ENCODE results near the gene ZCCHC14. TPM values are rescaled to one million over a fixed set of nuclear protein-coding genes. Genes with fewer than 3 reads are reported as not detected.
A peak's percentile ranks its signal among the peaks of the same experiment; 100 is the strongest.
"Not testable (repeated sequence)": the region's sequence is repeated elsewhere in the genome, so short reads cannot be mapped to it uniquely, and the experiment has no call there.

The ZCCHC14 gene
- polyA plus RNA-seq, 1 donor (not counting 4 experiments of a cell fraction or from before 2014, with no cell fraction given), result 3.6 TPM

GRCh38 chr16:87380403-87380802 lies 112.4 kb downstream of the ZCCHC14 start:
- H3K9me1 ChIP-seq (ENCODE audit: control insufficient read depth, extremely low read depth, insufficient read depth, low read length), result peaks cover 4% of the 10 kb centered on the region
- DNase-seq (ENCODE audit: low read depth, low spot score), result no peak
- no peak overlapping the region for H3K4me3 ChIP-seq (ENCODE audit: control insufficient read depth in 2 of 3, extremely low read depth in 1 of 3, insufficient read depth in 2 of 3, low read depth in 1 of 3, low read length in 3 of 3)
- no peaks in the 10 kb centered on the region for H3K27me3 ChIP-seq (ENCODE audit: control insufficient read depth, extremely low read depth, insufficient read depth, low read length)
- FAIRE-seq, result no peak
- TF ChIP-seq CTCF (optimal IDR thresholded peaks at IDR 0.05 in 1 of 3, IDR thresholded peaks at IDR 0.05 in 1 of 3, conservative IDR thresholded peaks at IDR 0.05 in 1 of 3; ENCODE audit: extremely low read depth in 1 of 3, insufficient read depth in 2 of 3, low read length in 3 of 3) (no peak), EZH2 (IDR thresholded peaks at IDR 0.05; ENCODE audit: low read length) (no peak)
- H3K27ac ChIP-seq (ENCODE audit: control insufficient read depth, insufficient read depth, low read length), result no peak overlapping the region
- no peak overlapping the region for H3K4me2 ChIP-seq (ENCODE audit: control insufficient read depth, extremely low read depth, insufficient read depth, low read depth, low read length)
- no peaks in the 10 kb centered on the region for H3K9me3 ChIP-seq (ENCODE audit: control insufficient read depth, low read depth, low read length)
- H3K36me3 ChIP-seq (ENCODE audit: control insufficient read depth in 2 of 2, extremely low read depth in 1 of 2, insufficient read depth in 2 of 2, low read length in 2 of 2), result peaks cover 0 to 1% of the 10 kb centered on the region in 2 experiments
- H3K9ac ChIP-seq (ENCODE audit: control insufficient read depth, extremely low read depth, insufficient read depth, low read length), result no peak overlapping the region
- H3K4me1 ChIP-seq (ENCODE audit: control insufficient read depth, extremely low read depth, insufficient read depth, low read length), result peaks cover 31% of the 10 kb centered on the region
- no peak overlapping the region for H2AFZ ChIP-seq (ENCODE audit: control insufficient read depth, low read length)
- dilution Hi-C loops (cut with MboI; ENCODE audit: extremely low pct_ligation_motif_present, low sequenced_read_pairs), result no loop called here
- H3K79me2 ChIP-seq (ENCODE audit: control insufficient read depth, insufficient read depth, low read length), result peaks cover 69% of the 10 kb centered on the region
- H4K20me1 ChIP-seq (ENCODE audit: control insufficient read depth, extremely low read depth, insufficient read depth, low read length), result peaks cover 12% of the 10 kb centered on the region

- H3K27ac ChIP-seq (ENCODE audit: control insufficient read depth, insufficient read depth, low read length); H2AFZ ChIP-seq (ENCODE audit: control insufficient read depth, low read length); dilution Hi-C loops (cut with MboI; ENCODE audit: extremely low pct_ligation_motif_present, low sequenced_read_pairs); H3K9ac ChIP-seq (ENCODE audit: control insufficient read depth, extremely low read depth, insufficient read depth, low read length); DNase-seq (ENCODE audit: low read depth, low spot score); H3K9me3 ChIP-seq (ENCODE audit: control insufficient read depth, low read depth, low read length); FAIRE-seq; H3K4me3 ChIP-seq (ENCODE audit: control insufficient read depth in 2 of 3, extremely low read depth in 1 of 3, insufficient read depth in 2 of 3, low read depth in 1 of 3, low read length in 3 of 3); H3K36me3 ChIP-seq (ENCODE audit: control insufficient read depth in 2 of 2, extremely low read depth in 1 of 2, insufficient read depth in 2 of 2, low read length in 2 of 2); H3K27me3 ChIP-seq (ENCODE audit: control insufficient read depth, extremely low read depth, insufficient read depth, low read length); H3K9me1 ChIP-seq (ENCODE audit: control insufficient read depth, extremely low read depth, insufficient read depth, low read length); H3K4me2 ChIP-seq (ENCODE audit: control insufficient read depth, extremely low read depth, insufficient read depth, low read depth, low read length): not testable (repeated sequence)
- peaks cover 32% of the 10 kb centered on the region for H3K4me1 ChIP-seq (ENCODE audit: control insufficient read depth, extremely low read depth, insufficient read depth, low read length)
- H3K79me2 ChIP-seq (ENCODE audit: control insufficient read depth, insufficient read depth, low read length), result peaks cover 79% of the 10 kb centered on the region
- peaks cover 16% of the 10 kb centered on the region for H4K20me1 ChIP-seq (ENCODE audit: control insufficient read depth, extremely low read depth, insufficient read depth, low read length)
These were observed 113.5 kb downstream of the ZCCHC14 start for GRCh38 chr16:87379312-87379752.

- H3K9me3 ChIP-seq (ENCODE audit: control insufficient read depth, low read depth, low read length), result no peaks in the 10 kb centered on the region
- peaks cover 88% of the 10 kb centered on the region for H3K79me2 ChIP-seq (ENCODE audit: control insufficient read depth, insufficient read depth, low read length)
- no peak overlapping the region for H2AFZ ChIP-seq (ENCODE audit: control insufficient read depth, low read length)
- TF ChIP-seq EZH2 (IDR thresholded peaks at IDR 0.05; ENCODE audit: low read length) (no peak), CTCF (optimal IDR thresholded peaks at IDR 0.05 in 1 of 3, IDR thresholded peaks at IDR 0.05 in 1 of 3, conservative IDR thresholded peaks at IDR 0.05 in 1 of 3; ENCODE audit: extremely low read depth in 1 of 3, insufficient read depth in 2 of 3, low read length in 3 of 3) (no peak)
- no peak overlapping the region for H3K4me3 ChIP-seq (ENCODE audit: control insufficient read depth in 2 of 3, extremely low read depth in 1 of 3, insufficient read depth in 2 of 3, low read depth in 1 of 3, low read length in 3 of 3)
- FAIRE-seq (no peak), DNase-seq (ENCODE audit: low read depth, low spot score) (no peak)
- peak overlapping the region; percentile 36 for H3K27ac ChIP-seq (ENCODE audit: control insufficient read depth, insufficient read depth, low read length)
- dilution Hi-C loops (cut with MboI; ENCODE audit: extremely low pct_ligation_motif_present, low sequenced_read_pairs), result no loop called here
- no peak overlapping the region for H3K4me2 ChIP-seq (ENCODE audit: control insufficient read depth, extremely low read depth, insufficient read depth, low read depth, low read length)
- peaks cover 24% of the 10 kb centered on the region for H3K4me1 ChIP-seq (ENCODE audit: control insufficient read depth, extremely low read depth, insufficient read depth, low read length)
- H3K9ac ChIP-seq (ENCODE audit: control insufficient read depth, extremely low read depth, insufficient read depth, low read length), result no peak overlapping the region
- no peaks in the 10 kb centered on the region for H3K27me3 ChIP-seq (ENCODE audit: control insufficient read depth, extremely low read depth, insufficient read depth, low read length)
- peaks cover 8% of the 10 kb centered on the region for H4K20me1 ChIP-seq (ENCODE audit: control insufficient read depth, extremely low read depth, insufficient read depth, low read length)
- H3K9me1 ChIP-seq (ENCODE audit: control insufficient read depth, extremely low read depth, insufficient read depth, low read length), result peaks cover 2% of the 10 kb centered on the region
- peaks cover 0 to 5% of the 10 kb centered on the region in 2 experiments for H3K36me3 ChIP-seq (ENCODE audit: control insufficient read depth in 2 of 2, extremely low read depth in 1 of 2, insufficient read depth in 2 of 2, low read length in 2 of 2)
These were observed 116.2 kb downstream of the ZCCHC14 start for GRCh38 chr16:87376660-87377059.

Measured in keratinocyte (primary cell).